Measurements from ENCODE around the gene TCF25. TPM values are rescaled to one million over a fixed set of nuclear protein-coding genes. Genes with fewer than 3 reads are reported as not detected.

Gene TCF25
- total RNA-seq, 1 experiment from 2014 or later, result 345 TPM

DNA sequence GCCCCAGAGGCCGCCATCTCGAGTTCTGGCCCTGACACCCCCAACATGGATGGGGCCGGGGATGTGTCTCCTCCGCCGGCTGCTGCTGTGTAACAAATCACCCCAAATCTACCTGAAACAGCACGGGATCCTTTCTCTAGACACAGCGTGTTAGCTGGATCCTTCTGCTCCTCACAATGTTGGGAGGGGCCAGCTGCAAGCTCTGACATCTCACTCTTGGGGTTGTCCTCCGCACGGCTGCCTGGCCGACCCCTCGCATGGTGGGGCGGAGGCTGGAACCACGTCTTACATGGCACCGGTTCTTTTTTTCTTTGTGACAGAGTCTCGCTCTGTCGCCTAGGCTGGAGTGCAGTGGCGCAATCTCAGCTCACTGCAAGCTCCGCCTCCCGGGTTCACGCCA lies 63.6 kb downstream of the TCF25 start (continued):
- TF ChIP-seq, protein P1, sequence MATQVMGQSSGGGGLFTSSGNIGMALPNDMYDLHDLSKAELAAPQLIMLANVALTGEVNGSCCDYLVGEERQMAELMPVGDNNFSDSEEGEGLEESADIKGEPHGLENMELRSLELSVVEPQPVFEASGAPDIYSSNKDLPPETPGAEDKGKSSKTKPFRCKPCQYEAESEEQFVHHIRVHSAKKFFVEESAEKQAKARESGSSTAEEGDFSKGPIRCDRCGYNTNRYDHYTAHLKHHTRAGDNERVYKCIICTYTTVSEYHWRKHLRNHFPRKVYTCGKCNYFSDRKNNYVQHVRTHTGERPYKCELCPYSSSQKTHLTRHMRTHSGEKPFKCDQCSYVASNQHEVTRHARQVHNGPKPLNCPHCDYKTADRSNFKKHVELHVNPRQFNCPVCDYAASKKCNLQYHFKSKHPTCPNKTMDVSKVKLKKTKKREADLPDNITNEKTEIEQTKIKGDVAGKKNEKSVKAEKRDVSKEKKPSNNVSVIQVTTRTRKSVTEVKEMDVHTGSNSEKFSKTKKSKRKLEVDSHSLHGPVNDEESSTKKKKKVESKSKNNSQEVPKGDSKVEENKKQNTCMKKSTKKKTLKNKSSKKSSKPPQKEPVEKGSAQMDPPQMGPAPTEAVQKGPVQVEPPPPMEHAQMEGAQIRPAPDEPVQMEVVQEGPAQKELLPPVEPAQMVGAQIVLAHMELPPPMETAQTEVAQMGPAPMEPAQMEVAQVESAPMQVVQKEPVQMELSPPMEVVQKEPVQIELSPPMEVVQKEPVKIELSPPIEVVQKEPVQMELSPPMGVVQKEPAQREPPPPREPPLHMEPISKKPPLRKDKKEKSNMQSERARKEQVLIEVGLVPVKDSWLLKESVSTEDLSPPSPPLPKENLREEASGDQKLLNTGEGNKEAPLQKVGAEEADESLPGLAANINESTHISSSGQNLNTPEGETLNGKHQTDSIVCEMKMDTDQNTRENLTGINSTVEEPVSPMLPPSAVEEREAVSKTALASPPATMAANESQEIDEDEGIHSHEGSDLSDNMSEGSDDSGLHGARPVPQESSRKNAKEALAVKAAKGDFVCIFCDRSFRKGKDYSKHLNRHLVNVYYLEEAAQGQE (IDR thresholded peaks at IDR 0.05; ENCODE audit: low read depth), result no peak
- TF ChIP-seq EGR1 (IDR thresholded peaks at IDR 0.05; ENCODE audit: low read depth), result no peak

DNA sequence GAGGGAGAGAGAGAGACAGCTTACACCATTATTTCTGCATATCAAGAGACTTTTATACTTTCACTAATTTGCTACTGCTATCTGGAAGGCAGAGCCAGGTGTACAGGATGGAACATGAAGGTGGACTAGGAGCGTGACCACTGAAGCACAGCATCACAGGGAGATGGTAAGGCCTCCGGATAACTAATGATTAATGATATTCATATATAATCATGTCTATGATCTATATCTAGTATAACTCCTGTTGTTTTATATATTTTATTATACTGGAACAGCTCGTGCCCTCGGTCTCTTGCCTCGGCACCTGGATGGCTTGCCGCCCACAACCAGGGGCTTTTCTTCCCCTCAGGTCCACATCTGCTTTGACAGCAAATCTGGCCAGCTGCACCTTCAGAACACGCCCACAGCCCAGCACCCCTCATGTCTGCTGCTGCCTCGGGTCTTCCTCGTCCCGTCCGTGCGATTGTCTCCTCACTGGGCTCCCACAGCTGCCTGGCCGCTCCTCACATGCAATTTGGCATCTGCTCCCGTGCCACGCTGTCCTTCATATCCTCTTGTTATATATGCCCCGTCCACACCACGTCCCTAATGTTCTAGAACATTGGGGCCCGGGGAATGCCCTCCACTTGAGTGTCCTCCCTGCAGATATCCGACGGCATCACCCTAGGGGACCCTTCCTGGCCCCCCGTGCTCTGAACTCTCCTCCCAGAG lies 64.9 kb downstream of the TCF25 start:
- POLR2A ChIA-PET, result interaction anchor here (4.4 kb wide), 1 partner anchor 16 kb away, joined by 20 read pairs; the partner anchor contains the start of gene TUBB3
- CTCF ChIA-PET, result no interaction called here
- Histone ChIP-seq H3K9ac (ENCODE audit: low read length) (no peak overlapping the region), H3K27ac (ENCODE audit: low read depth, low read length) (no peak overlapping the region), H3K4me1 (ENCODE audit: control insufficient read depth in 1 of 2, insufficient read depth in 2 of 2, low read length in 2 of 2) (peaks cover 0 to 7% of the 10 kb centered on the region in 2 experiments; a peak in 1 of 4 replicates), H3K4me3 (replicated peaks in 1 of 2; ENCODE audit: low read depth in 1 of 2, low read length in 2 of 2) (no peak overlapping the region), H2AFZ (ENCODE audit: low read depth, low read length, poor library complexity, severe bottlenecking) (no peak overlapping the region), H4K20me1 (ENCODE audit: insufficient read depth) (no peaks in the 10 kb centered on the region), H3K4me2 (ENCODE audit: low read length) (no peak overlapping the region), H3K27me3 (ENCODE audit: insufficient read depth, low read length) (no peaks in the 10 kb centered on the region), H3K9me3 (ENCODE audit: control insufficient read depth in 1 of 2, insufficient read depth in 1 of 2, low read depth in 1 of 2, low read length in 2 of 2) (peaks cover 0 to 4% of the 10 kb centered on the region in 2 experiments; a peak in 1 of 4 replicates), H3K79me2 (ENCODE audit: insufficient read depth, low read length) (no peaks in the 10 kb centered on the region; the same call in 1 of the 2 replicates), H3K9me2 (ENCODE audit: insufficient read depth) (no peaks in the 10 kb centered on the region; the same call in 1 of the 2 replicates), H3K36me3 (ENCODE audit: control insufficient read depth in 1 of 2, insufficient read depth in 2 of 2, low read length in 2 of 2) (peaks cover 17 to 22% of the 10 kb centered on the region in 2 experiments)
- DNase-seq (ENCODE audit: low read depth, low spot score), result no peak
- RAD21 ChIA-PET (ENCODE audit: low non-redundant PET in 1 of 2, low total read pairs in 2 of 2, uncharacterized antibody in 2 of 2, unreplicated experiment in 2 of 2), result no interaction called here
- TF ChIP-seq POLR2AphosphoS5 (IDR thresholded peaks at IDR 0.05; ENCODE audit: low read depth, low read length) (no peak), RAD21 (IDR thresholded peaks at IDR 0.05; ENCODE audit: low read depth) (no peak), EZH2 (IDR thresholded peaks at IDR 0.05) (no peak), SRF (IDR thresholded peaks at IDR 0.05; ENCODE audit: low read depth) (no peak), POLR2A (IDR thresholded peaks at IDR 0.05; ENCODE audit: borderline replicate concordance, extremely low read depth, insufficient read depth, insufficient read length) (no peak), TCF7L2 (IDR thresholded peaks at IDR 0.05; ENCODE audit: borderline replicate concordance, extremely low read depth, insufficient read depth, insufficient read length) (no peak), CBX3 (IDR thresholded peaks at IDR 0.05; ENCODE audit: low read depth) (no peak), JUND (IDR thresholded peaks at IDR 0.05) (no peak)
- TF ChIP-seq, protein P2, sequence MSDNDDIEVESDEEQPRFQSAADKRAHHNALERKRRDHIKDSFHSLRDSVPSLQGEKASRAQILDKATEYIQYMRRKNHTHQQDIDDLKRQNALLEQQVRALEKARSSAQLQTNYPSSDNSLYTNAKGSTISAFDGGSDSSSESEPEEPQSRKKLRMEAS (IDR thresholded peaks at IDR 0.05), result no peak
- intact Hi-C loops (cut with micrococcal nuclease), result no loop called here
- ATAC-seq, result no peak
- no TSS peak for BruUV-seq (replicated peaks)

Data from HCT116 (cell line).